Muscle of back (tissue), 11 donors: ENCODE measurements around the gene AP4B1. TPM values are rescaled to one million over a fixed set of nuclear protein-coding genes. Genes with fewer than 3 reads are reported as not detected.
"Not testable (repeated sequence)": the region's sequence is repeated elsewhere in the genome, so short reads cannot be mapped to it uniquely, and the experiment has no call there.

ENCODE experiments used
- DNase-seq, 3 donors: peaks; one replicate each; pipeline versions ENCODE4 v3.0.0 to v3.0.0-alpha.2; 2013
- polyA plus RNA-seq, 10 donors: library from polyadenylated mRNA; unstranded; fragments of 120-200 nt; gene quantifications; one replicate each; pipeline ENCODE4 v1.2.1, GENCODE V29; 2013; ENCODE audit not compliant: insufficient read length in 10 of 10

The AP4B1 gene
- polyA plus RNA-seq, 10 donors: 16.9 to 46.5 (median 23.1) TPM

DNA sequence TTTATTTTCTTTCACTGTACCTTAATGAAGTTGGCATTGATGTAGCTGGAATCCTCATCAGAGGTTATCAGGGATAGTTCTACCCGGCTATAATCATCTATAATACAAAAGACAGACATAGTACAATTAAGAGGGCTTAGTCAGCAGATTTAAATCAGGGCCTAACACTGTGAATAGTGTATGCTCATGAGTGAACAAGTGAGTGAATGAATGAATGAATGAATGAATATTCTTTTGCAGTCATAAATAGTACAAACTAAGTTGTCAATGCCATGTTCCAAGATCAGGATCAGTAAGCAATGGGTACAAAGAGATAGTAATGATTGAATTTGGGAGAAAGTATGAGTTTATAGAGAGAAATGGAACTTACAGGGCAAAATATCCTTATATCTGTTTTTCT, 45.6 kb downstream of the AP4B1 start:
- no peak for DNase-seq

- no peak for DNase-seq
Observed at GRCh38 chr1:113858418-113858817, 46.2 kb downstream of the AP4B1 start.

- no peak for DNase-seq
Observed at GRCh38 chr1:113857776-113858175, 46.8 kb downstream of the AP4B1 start.

GRCh38 chr1:113856401-113856790, 48.2 kb downstream of the AP4B1 start:
- DNase-seq: peak in 1 of 3 donors; percentile 53

DNA sequence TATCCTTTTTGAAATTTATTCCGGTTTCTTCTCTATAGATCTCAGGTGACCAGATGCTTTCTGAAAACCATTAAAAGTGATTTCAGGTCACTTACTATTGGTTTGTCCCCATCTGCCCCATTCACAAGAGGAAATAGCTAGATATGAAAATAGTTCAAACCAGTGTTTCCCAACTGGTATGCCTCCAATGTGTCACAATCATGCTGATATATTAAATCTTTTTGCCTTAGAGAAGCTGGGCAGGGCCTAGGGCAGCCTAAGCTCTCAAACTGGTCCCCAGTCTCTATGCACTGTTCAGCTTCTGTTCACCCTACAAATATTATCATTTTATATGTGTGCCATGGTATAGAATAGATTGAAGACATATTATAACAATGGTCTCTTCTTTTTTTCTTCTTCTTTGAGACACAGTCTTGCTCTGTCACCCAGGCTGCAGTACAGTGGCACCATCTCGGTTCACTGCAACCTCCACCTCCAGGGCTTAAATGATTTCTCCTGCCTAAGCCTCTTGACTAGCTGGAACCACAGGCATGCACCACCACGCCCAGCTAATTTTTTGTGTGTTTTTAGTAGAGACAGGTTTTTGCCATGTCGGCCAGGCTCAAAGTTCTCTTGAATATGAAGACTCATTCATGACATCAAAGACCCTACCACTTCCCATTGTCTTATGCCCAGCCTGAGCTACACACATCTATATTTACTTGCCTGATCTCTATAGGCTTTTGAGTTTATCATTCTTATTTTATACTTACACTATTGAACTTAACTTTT, 48.8 kb downstream of the AP4B1 start:
- no peak for DNase-seq

DNA sequence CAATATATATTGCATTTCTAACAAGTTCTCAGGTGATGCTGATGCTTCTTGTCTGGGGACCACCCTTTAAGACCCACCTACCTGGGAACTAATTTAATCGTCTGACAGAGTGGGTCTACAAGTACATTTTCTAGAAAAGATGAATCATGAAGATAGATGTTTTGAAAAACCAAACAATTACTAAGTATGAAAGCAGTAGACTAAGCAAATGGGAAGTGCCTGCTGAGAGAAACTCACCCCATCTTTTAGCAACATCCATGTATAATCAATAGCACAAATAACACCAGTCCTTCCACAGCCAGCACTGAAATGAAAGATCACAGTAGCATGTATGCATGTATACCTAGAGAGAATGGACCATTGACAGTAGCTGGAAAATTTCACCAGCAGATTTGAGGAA, 50.4 kb downstream of the AP4B1 start:
- no peak for DNase-seq

DNA sequence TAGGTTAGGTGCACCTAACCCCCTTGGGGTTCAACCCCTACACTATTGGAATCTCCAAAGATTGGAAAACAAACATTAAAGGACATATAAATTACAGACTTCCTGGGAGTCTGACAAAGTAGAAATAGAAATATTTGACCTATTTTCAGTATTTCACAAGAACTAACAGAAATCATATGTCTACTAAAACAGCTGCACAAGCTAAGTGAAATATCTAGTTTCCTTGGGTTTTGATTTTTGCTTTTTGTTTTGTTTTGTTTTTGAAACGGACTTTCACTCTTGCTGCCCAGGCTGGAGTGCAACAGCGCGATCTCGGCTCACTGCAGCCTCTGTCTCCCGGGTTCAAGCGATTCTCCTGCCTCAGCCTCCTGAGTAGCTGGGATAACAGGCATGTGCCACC, 51.9 kb downstream of the AP4B1 start:
- DNase-seq: not testable (repeated sequence)

- DNase-seq: no peak
Observed at GRCh38 chr1:113850127-113850796, 54.3 kb downstream of the AP4B1 start.

DNA sequence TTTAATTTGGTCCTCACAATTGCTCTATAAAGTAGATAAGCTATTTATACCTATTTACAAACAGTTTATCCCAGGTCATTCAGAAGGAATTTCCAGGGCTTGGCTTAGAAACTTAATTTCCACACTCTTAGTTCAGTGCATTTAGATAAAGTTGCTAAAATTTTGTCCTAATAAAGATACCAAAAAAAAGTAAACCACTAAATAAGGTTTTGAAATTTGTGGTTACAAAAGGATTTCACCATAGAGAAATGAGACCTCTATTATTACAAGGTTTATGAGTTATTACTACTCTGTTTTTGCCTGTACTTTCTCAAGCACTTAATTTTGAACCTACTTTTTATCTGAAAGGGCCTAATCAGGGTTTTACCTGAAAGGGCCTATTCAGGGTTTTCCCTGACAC, 55.5 kb downstream of the AP4B1 start:
- no peak for DNase-seq

DNA sequence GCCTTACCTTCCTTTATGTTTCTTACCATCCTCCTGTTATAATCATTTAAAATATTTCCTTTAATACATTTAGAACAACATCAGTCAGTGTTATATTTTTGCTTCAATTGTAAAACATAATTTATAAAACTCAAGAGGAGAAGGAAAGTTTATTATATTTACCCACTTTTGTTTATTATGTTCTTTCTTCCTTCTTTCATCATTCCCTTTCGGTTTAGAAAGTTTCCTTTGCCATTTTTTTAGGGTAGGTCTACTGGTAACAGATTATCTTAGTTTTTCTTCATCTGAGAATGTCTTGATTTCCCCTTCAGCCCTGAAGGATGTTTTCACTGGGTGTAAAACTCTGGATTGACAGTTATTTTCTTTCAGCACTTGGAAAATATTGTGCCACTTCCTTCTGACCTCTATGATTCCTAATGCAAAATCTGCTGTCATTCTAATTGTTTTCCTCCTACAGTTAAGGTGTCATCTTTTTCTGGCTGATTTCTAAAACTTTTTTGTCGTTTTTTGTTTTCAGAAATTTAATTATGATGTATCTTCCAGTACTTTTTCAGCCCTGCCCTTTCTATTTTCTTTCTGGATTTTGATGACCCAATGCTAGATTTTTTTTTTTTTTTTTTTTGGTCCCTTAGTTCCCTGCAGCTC, 58.1 kb downstream of the AP4B1 start:
- DNase-seq: no peak

Other genes with a start within 250 kb of the AP4B1 start
- 10 to 100 TPM in 7 of 10 donors, 1 to 10 TPM in 3; 9.7 to 15.8 (median 11.4) TPM for gene PHTF1, start 145.3 kb downstream of the AP4B1 start, polyA plus RNA-seq
- gene RSBN1, start 92.3 kb downstream of the AP4B1 start, polyA plus RNA-seq: 10 to 100 TPM; 11.5 to 17.1 (median 12.7) TPM
- gene PTPN22, start 33.1 kb downstream of the AP4B1 start, polyA plus RNA-seq: 1 to 10 TPM in 1 of 10 donors, under 1 TPM in 9; 0.13 to 1.7 (median 0.33) TPM
- 1 to 10 TPM in 2 of 10 donors, under 1 TPM in 8; 0.19 to 2.1 (median 0.47) TPM for gene BCL2L15, start 17.2 kb downstream of the AP4B1 start, polyA plus RNA-seq
- gene DCLRE1B, start 527 bp upstream of the AP4B1 start, polyA plus RNA-seq: 10 to 100 TPM in 4 of 10 donors, 1 to 10 TPM in 6; 7.6 to 11.6 (median 9.0) TPM
- gene HIPK1, start 24.5 kb upstream of the AP4B1 start, polyA plus RNA-seq: 10 to 100 TPM; 26.5 to 37.3 (median 30.9) TPM
- gene OLFML3, start 74.7 kb upstream of the AP4B1 start, polyA plus RNA-seq: 100 to 1,000 TPM; 115 to 220 (median 167) TPM
- gene SYT6, start 249.1 kb upstream of the AP4B1 start, polyA plus RNA-seq: 1 to 10 TPM in 9 of 10 donors, under 1 TPM in 1; 0.88 to 1.8 (median 1.3) TPM